ENCODE results near the gene UTP3. TPM values are rescaled to one million over a fixed set of nuclear protein-coding genes. Genes with fewer than 3 reads are reported as not detected.

The UTP3 gene
- total and polyA plus RNA-seq, 9 of the 15 experiments (the other 6 are each of a cell fraction or from before 2014, with no cell fraction given), result 11.9 to 69.3 (median 34.0) TPM

DNA sequence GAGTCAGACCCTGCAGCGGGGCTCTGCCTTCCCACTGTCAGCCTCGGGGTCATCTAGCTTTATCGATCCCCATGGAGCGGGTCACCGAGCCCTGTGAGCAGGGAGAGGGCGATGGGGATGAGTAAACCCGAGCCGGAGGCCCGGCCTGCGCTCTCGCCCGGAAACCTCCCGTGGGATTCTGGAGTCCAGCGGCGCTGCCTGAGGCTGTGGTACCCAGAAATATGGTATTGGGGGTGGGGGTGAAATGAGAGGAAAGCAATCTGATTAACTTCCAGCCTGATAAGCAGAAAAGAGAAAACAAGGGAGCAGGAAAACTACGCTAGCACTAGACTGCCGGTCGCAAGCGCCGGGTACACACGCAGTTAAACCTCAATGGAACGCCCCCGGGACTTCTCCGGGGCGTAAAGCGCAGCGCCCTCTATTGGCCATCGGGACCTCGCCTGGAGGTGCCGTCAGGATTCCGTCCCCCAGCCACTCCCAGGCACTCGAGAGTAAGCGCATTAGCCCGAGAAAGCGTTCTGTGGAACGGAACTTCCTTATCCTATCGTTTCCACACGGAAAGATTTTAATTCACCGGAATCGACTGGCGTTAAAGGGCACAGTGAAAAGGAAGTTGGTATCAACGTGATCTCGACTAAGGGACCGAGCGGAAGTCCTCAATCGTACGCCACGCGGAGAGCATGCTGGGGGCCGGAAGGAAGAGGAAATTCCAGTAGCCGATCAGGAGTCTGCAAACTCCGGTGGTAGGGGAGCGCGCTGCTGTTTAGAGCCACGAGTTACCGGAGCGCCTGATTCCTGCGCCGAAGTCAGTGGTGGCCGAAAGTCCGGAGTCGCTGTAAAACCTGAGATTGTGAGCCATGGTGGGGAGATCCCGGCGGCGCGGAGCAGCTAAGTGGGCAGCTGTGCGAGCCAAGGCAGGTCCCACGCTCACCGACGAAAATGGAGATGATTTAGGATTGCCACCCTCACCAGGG lies at the start of gene UTP3 (continued):
- TF ChIP-seq, protein P1, sequence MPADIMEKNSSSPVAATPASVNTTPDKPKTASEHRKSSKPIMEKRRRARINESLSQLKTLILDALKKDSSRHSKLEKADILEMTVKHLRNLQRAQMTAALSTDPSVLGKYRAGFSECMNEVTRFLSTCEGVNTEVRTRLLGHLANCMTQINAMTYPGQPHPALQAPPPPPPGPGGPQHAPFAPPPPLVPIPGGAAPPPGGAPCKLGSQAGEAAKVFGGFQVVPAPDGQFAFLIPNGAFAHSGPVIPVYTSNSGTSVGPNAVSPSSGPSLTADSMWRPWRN (IDR thresholded peaks at IDR 0.05; ENCODE audit: low read depth), result no peak
- TF ChIP-seq ZNF431 (CRISPR knock-in tag; IDR thresholded peaks at IDR 0.05), result peak; percentile 61
- TF ChIP-seq, protein P2, sequence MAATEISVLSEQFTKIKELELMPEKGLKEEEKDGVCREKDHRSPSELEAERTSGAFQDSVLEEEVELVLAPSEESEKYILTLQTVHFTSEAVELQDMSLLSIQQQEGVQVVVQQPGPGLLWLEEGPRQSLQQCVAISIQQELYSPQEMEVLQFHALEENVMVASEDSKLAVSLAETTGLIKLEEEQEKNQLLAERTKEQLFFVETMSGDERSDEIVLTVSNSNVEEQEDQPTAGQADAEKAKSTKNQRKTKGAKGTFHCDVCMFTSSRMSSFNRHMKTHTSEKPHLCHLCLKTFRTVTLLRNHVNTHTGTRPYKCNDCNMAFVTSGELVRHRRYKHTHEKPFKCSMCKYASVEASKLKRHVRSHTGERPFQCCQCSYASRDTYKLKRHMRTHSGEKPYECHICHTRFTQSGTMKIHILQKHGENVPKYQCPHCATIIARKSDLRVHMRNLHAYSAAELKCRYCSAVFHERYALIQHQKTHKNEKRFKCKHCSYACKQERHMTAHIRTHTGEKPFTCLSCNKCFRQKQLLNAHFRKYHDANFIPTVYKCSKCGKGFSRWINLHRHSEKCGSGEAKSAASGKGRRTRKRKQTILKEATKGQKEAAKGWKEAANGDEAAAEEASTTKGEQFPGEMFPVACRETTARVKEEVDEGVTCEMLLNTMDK (IDR thresholded peaks at IDR 0.05; ENCODE audit: borderline replicate concordance, insufficient read depth, low read depth, low read length, poor library complexity, severe bottlenecking), result peak; percentile 87
- TF ChIP-seq ZNF354B (CRISPR knock-in tag; IDR thresholded peaks at IDR 0.05), result no peak
- no peak for TF ChIP-seq ZNF12 (CRISPR knock-in tag; IDR thresholded peaks at IDR 0.05)
- TF ChIP-seq ZNF384 (IDR thresholded peaks at IDR 0.05; ENCODE audit: low read depth, low read length), result peak; percentile 32; the same call in 1 of the 2 replicates
- peak; percentile 88 for TF ChIP-seq GATA2 (CRISPR knock-in tag; IDR thresholded peaks at IDR 0.05)
- TF ChIP-seq, protein P3, sequence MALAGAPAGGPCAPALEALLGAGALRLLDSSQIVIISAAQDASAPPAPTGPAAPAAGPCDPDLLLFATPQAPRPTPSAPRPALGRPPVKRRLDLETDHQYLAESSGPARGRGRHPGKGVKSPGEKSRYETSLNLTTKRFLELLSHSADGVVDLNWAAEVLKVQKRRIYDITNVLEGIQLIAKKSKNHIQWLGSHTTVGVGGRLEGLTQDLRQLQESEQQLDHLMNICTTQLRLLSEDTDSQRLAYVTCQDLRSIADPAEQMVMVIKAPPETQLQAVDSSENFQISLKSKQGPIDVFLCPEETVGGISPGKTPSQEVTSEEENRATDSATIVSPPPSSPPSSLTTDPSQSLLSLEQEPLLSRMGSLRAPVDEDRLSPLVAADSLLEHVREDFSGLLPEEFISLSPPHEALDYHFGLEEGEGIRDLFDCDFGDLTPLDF (CRISPR knock-in tag; IDR thresholded peaks at IDR 0.05), result peak; percentile 79; the same call in 1 of the 2 replicates
- TF ChIP-seq, protein P4, sequence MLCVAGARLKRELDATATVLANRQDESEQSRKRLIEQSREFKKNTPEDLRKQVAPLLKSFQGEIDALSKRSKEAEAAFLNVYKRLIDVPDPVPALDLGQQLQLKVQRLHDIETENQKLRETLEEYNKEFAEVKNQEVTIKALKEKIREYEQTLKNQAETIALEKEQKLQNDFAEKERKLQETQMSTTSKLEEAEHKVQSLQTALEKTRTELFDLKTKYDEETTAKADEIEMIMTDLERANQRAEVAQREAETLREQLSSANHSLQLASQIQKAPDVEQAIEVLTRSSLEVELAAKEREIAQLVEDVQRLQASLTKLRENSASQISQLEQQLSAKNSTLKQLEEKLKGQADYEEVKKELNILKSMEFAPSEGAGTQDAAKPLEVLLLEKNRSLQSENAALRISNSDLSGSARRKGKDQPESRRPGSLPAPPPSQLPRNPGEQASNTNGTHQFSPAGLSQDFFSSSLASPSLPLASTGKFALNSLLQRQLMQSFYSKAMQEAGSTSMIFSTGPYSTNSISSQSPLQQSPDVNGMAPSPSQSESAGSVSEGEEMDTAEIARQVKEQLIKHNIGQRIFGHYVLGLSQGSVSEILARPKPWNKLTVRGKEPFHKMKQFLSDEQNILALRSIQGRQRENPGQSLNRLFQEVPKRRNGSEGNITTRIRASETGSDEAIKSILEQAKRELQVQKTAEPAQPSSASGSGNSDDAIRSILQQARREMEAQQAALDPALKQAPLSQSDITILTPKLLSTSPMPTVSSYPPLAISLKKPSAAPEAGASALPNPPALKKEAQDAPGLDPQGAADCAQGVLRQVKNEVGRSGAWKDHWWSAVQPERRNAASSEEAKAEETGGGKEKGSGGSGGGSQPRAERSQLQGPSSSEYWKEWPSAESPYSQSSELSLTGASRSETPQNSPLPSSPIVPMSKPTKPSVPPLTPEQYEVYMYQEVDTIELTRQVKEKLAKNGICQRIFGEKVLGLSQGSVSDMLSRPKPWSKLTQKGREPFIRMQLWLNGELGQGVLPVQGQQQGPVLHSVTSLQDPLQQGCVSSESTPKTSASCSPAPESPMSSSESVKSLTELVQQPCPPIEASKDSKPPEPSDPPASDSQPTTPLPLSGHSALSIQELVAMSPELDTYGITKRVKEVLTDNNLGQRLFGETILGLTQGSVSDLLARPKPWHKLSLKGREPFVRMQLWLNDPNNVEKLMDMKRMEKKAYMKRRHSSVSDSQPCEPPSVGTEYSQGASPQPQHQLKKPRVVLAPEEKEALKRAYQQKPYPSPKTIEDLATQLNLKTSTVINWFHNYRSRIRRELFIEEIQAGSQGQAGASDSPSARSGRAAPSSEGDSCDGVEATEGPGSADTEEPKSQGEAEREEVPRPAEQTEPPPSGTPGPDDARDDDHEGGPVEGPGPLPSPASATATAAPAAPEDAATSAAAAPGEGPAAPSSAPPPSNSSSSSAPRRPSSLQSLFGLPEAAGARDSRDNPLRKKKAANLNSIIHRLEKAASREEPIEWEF (CRISPR knock-in tag; IDR thresholded peaks at IDR 0.05), result peak; percentile 75; the same call in 1 of the 2 replicates
- TF ChIP-seq KAT7 (CRISPR knock-in tag; IDR thresholded peaks at IDR 0.05; ENCODE audit: borderline replicate concordance), result peak; percentile 20; the same call in 1 of the 2 replicates
- TF ChIP-seq JUND (IDR thresholded peaks at IDR 0.05; ENCODE audit: borderline replicate concordance, low read depth, low read length), result peak; percentile 82
- TF ChIP-seq JUND (tag; IDR thresholded peaks at IDR 0.05; ENCODE audit: borderline replicate concordance, low read depth, low read length), result 0 out of 3 replicates have a peak, but pooled peaks have one; percentile 53

Data from K562 (cell line).